Loucy (cell line): ENCODE measurements around the gene PDE4D.

Experiments used
- H2AFZ ChIP-seq: fragments of 200-600 bp; sonication (generic); 2 replicates; pipeline ENCODE4 v1.6.0; 2016; ENCODE audit warnings: antibody characterized with exemption, mild to moderate bottlenecking, low read length, moderate library complexity
- H3F3A ChIP-seq: fragments of 200-600 bp; 2 replicates; pipeline ENCODE4 v1.6.0; 2016; ENCODE audit warnings: antibody characterized with exemption, low read depth, mild to moderate bottlenecking
- H3K27me3 ChIP-seq: fragments of 200-600 bp; sonication (generic); 2 replicates; pipeline ENCODE4 v1.6.1; 2014; ENCODE audit warnings: low read length, mild to moderate bottlenecking; ENCODE audit not compliant: insufficient read depth, poor library complexity, severe bottlenecking
- H3K36me3 ChIP-seq: fragments of 200-600 bp; sonication (generic); 2 replicates; pipeline ENCODE4 v1.6.1; 2016; ENCODE audit warnings: low read length; ENCODE audit not compliant: insufficient read depth
- H3K4me1 ChIP-seq: fragments of 200-600 bp; sonication (generic); 2 replicates; pipeline ENCODE4 v1.5.1; 2014; ENCODE audit warnings: low read length, mild to moderate bottlenecking; ENCODE audit not compliant: insufficient read depth, poor library complexity, severe bottlenecking
- H3K4me2 ChIP-seq: fragments of 200-600 bp; sonication (generic); 2 replicates; pipeline ENCODE4 v1.6.0; 2014; ENCODE audit warnings: antibody characterized with exemption, low read length, low read depth, mild to moderate bottlenecking; ENCODE audit not compliant: poor library complexity, severe bottlenecking
- H3K4me3 ChIP-seq: fragments of 200-600 bp; sonication (generic); 2 replicates; pipeline ENCODE4 v1.5.1; 2014; ENCODE audit warnings: low read length, mild to moderate bottlenecking, mixed read lengths; ENCODE audit not compliant: poor library complexity, severe bottlenecking
- H3K79me2 ChIP-seq: fragments of 200-600 bp; sonication (generic); 2 replicates; pipeline ENCODE4 v1.6.1; 2014; ENCODE audit warnings: low read length; ENCODE audit not compliant: insufficient read depth
- H3K9ac ChIP-seq: fragments of 200-600 bp; sonication (generic); 2 replicates; pipeline ENCODE4 v1.6.0; 2014; ENCODE audit warnings: mild to moderate bottlenecking, low read depth, low read length, moderate library complexity; ENCODE audit not compliant: poor library complexity, severe bottlenecking
- H3K9me2 ChIP-seq: fragments of 200-600 bp; sonication (generic); replicated peaks from 2 replicates; pipeline ENCODE4 v1.6.1; 2016; ENCODE audit warnings: low read depth, low read length, mixed read lengths
- H3K9me3 ChIP-seq: fragments of 200-600 bp; sonication (generic); 2 replicates; pipeline ENCODE4 v1.6.1; 2014; ENCODE audit warnings: mild to moderate bottlenecking, antibody characterized with exemption, low read length, low read depth; ENCODE audit not compliant: insufficient read depth
- H4K20me1 ChIP-seq: fragments of 200-600 bp; sonication (generic); 2 replicates; pipeline ENCODE4 v1.6.0; 2014; ENCODE audit warnings: antibody characterized with exemption, low read length, mild to moderate bottlenecking; ENCODE audit not compliant: insufficient read depth, poor library complexity, severe bottlenecking
- CTCF ChIP-seq: fragments of 200-600 bp; sonication (generic); conservative IDR thresholded peaks from 2 replicates; pipeline ENCODE4 v1.5.1; 2014; ENCODE audit warnings: mild to moderate bottlenecking, antibody characterized with exemption, low read length
- EZH2phosphoT487 ChIP-seq: fragments of 200-600 bp; IDR thresholded peaks from 2 replicates; pipeline ENCODE4 v1.6.1; 2018; ENCODE audit warnings: antibody characterized with exemption, mild to moderate bottlenecking, moderate library complexity, borderline replicate concordance

Gene PDE4D

GRCh38 chr5:59168067-59168466 lies 725.5 kb downstream of the PDE4D start:
- Histone ChIP-seq H3K9ac (no peak overlapping the region), H3K4me1 (no peaks in the 10 kb centered on the region), H4K20me1 (no peaks in the 10 kb centered on the region), H3K9me3 (no peaks in the 10 kb centered on the region), H3K36me3 (no peaks in the 10 kb centered on the region), H3F3A (no peaks in the 10 kb centered on the region), H3K27me3 (no peaks in the 10 kb centered on the region), H3K4me3 (no peak overlapping the region), H2AFZ (no peak overlapping the region), H3K79me2 (no peaks in the 10 kb centered on the region), H3K4me2 (no peak overlapping the region), H3K9me2 (no peaks in the 10 kb centered on the region)
- no peak for TF ChIP-seq CTCF
- TF ChIP-seq EZH2phosphoT487 = no peak

- no peaks in the 10 kb centered on the region for H3K27me3 ChIP-seq
- no peaks in the 10 kb centered on the region for H3K9me2 ChIP-seq
- TF ChIP-seq CTCF (no peak), EZH2phosphoT487 (no peak)
- no peaks in the 10 kb centered on the region for H3K4me1 ChIP-seq
- no peaks in the 10 kb centered on the region for H3K79me2 ChIP-seq
- no peaks in the 10 kb centered on the region for H4K20me1 ChIP-seq
- no peak overlapping the region for H2AFZ ChIP-seq
- no peak overlapping the region for H3K9ac ChIP-seq
- H3K4me3 ChIP-seq = no peak overlapping the region
- H3K9me3 ChIP-seq = no peaks in the 10 kb centered on the region
- no peak overlapping the region for H3K4me2 ChIP-seq
- H3K36me3 ChIP-seq = no peaks in the 10 kb centered on the region
- H3F3A ChIP-seq = no peaks in the 10 kb centered on the region
Observed at GRCh38 chr5:59164041-59164830, 729.3 kb downstream of the PDE4D start.

- no peaks in the 10 kb centered on the region for H3K9me3 ChIP-seq
- no peak overlapping the region for H3K4me3 ChIP-seq
- H3K4me2 ChIP-seq = no peak overlapping the region
Observed at GRCh38 chr5:59161221-59162105, 732.1 kb downstream of the PDE4D start.

More at GRCh38 chr5:59161221-59162105, 732.1 kb downstream of the PDE4D start:
- no peaks in the 10 kb centered on the region for H3K27me3 ChIP-seq
- H3K79me2 ChIP-seq = no peaks in the 10 kb centered on the region
- TF ChIP-seq EZH2phosphoT487 (no peak), CTCF (no peak)
- H3F3A ChIP-seq = no peaks in the 10 kb centered on the region
- no peak overlapping the region for H2AFZ ChIP-seq
- no peak overlapping the region for H3K9ac ChIP-seq
- H3K9me2 ChIP-seq = no peaks in the 10 kb centered on the region
- no peaks in the 10 kb centered on the region for H4K20me1 ChIP-seq
- no peaks in the 10 kb centered on the region for H3K4me1 ChIP-seq
- H3K36me3 ChIP-seq = no peaks in the 10 kb centered on the region
